NCI-H128 (cell line): ENCODE measurements around the gene MAEA.
"Not testable (repeated sequence)": the region's sequence is repeated elsewhere in the genome, so short reads cannot be mapped to it uniquely, and the experiment has no call there.

ENCODE experiments used
- DNase-seq: peaks from one replicate; lab custom pipeline; 2025; ENCODE audit not compliant: unreplicated experiment; lab: John Stamatoyannopoulos, UW

Gene MAEA

DNA sequence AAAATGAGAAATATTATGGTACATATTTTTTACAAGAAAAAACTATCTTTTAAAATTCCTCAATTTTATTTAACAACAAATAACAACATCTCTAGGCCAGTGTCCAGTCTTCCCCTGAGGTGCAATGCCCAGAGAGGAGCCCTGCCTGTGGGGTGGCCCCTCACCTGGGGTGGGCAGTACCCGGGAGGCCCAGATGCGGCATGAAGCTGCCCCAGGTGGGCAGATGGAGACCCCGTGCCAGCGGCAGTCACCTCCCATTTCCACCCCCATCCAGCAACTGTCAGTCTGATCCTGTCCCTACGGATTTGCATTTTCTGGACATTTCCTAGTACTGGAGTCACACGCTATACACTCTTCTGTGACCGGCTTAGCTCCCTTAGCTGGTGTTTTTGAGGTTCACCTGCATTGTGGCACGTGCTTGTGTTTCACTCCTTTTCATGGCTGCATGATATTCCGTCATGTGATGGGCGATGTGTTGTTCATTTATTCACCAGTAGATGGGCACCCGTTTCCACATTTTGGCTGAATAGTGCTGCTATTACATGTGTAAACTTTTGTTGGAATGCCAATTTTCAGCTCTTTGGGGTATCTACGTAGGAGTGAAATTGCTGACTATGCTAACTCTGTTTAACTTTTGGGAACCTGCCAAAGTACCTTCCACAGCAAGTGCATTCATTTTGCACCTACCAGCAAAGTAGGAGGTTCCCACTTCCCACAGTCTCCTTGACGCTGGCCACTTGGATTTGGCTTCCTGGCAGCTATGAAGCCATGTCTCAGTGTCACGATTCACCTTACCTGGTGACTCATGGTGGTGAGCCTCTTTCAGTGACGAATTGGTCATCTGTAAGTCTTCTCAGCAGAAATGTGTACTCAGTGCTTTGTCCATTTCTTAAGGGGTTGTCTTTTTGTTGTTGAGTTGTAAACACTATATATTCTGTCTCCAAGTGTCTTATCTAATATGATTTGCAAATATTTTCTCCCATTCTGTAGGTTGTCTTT, 11.7 kb upstream of the MAEA start:
- DNase-seq, result no peak

DNA sequence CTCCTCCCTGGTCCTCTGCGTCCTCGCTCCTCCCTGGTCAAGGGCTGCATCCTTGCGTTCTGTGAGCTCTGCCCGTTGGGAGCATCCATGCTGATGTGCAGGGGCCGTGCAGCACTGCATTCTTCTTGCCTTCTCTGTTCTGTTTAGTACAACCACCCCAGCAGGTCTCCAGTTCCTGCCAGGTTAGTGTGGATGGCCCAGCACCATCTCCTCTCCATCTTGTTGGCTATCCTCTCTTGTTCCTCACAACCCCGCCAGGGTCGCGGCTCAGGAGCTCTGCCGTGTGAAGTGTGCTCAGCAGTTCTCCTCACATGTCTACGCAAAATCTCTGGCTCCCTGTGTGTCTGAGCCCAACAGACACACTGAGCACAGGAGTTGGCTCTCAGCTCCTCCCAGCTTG, 10.4 kb upstream of the MAEA start:
- no peak for DNase-seq

DNA sequence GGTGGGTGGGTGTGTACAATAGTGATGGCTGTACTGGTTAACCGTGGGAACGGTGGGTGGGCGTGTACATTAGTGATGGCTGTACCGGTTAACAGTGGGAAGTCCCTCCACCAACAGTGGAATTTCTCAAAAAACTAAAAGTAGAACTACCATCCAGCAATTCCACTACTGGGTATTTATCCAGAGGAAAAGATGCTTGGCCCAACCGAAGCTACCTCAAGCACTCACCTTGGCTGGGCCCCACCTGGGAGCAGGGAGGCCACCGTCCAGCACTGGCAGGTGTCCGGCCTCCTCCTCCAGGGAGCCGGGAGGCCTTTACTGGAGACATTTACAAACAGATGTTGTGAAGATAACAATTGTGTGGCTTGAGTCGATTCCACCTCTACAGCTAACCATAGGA, 6.0 kb upstream of the MAEA start:
- DNase-seq, result no peak

DNA sequence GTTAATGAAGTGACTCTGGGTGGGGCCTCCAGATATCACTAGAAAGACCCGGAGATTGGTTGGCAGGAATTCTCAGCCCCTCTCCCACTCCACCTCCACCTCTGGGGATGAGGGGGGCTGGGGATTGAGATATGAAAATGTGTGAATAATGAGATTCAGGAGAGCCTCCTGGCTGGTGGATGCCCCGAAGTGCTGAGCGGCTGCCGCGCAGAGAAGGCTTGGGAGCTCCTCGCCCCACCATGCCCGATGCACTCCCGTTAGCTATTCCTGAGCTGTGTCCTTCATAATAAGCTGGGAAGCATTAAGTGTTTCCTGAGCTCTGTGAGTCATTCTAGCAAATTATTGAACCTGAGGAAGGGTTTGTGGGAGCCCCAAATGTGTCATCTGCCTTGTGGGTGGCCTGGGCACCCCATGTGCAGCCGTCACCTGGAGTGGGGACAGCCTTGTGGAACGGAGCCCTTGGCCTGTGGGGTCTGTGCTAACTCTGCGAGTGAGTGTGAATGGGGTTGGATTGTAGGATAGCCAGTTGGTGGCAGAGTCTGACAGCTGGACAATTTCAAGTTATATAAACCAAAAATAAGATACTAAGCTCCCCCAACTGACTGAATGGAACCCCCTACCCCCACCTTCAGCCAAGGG, 4.4 kb upstream of the MAEA start:
- DNase-seq, result no peak

DNA sequence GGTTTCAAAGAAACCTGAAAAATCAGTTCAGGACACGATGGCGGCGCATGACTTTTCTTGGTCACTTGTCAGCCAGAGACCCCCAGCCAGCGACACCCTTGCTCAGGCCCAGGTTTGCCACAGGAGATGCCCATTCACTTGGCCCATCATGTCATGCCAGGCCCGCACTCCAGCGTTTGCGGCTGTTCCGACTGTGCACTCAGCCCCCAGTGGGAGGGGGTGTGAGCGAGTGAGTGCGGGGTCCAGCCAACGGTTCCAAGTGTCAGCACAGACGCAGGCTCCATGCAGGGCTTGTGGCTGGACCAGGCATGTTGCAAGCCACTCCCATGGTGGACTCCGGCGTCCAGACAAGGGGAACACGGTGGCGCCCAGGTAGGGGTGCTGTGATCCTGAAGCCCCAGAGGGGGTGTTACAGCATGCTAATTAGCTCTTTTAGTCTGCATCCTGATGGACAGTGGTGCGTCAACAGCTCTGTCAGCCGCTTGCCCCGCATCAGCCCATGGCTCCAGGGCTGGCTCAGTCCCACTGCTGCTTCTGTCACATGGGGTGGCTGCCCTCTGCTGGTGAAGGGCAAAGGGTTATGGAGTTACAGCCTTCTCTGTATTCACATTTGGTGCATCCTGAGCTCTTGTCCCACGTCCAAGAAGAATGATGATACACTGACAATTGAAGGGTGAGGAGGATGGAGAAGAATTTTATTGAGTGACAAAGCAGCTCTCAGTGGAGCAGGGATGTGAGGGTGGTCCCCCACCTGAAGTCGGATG, 3.7 kb upstream of the MAEA start:
- no peak for DNase-seq

DNA sequence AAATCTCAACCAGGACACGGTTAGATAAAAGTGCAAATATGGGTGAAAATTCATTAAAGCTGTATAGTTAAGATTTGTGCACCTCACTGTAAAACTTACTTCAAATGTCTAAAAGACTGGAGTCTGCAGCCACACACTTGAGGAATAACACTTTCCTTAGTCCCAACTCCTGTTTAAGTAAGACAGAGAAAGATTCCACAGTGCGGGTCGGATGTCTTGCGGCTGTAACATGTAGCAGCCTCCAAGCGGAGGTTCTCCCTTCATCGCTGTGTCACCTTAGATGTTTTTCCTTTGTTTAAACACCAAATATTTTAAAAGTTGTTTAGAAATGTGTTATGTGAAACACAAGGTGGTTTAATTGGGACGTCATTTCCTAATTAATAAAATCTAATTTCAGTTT, 905 bp upstream of the MAEA start:
- no peak for DNase-seq

DNA sequence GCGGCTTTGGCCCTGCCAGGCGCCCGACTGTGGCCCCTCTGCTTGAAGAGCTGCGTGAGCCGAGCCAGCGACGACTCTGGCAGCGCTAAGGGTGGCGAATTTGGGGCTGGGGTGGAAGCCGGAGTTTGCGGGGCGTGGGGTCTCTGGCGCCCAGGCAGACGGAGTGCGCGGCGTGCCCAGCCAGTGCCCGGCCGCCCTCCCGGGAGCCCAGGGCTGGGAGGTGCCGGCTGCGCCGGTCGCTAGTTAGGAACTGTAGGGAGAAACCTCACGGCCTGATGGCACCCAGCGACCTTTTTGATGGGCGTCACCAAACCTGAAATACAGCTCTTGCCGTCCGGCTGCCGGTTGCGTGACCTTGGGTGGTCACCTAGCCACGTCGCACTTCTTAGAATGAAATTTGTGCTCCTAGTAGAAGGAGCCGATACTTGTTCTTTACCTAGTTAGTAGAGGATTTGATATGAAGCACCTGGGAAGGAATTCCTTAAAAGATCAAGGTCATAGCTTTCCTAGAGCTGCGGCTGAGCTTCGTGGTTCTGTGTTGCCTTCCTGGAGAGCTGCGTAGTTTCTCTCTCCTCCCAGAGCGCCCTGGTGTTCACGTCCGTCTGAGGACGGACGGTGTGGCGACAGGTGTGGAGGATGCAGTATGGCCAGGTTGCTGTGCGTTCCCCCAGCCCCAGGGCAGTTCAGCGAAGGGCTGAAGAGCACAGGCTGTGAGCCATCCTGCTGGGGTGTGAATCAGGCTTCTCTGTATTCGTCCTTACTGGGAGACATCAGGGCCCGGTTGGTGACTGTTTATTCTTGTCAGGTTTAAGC, 680 bp downstream of the MAEA start:
- no peak for DNase-seq

DNA sequence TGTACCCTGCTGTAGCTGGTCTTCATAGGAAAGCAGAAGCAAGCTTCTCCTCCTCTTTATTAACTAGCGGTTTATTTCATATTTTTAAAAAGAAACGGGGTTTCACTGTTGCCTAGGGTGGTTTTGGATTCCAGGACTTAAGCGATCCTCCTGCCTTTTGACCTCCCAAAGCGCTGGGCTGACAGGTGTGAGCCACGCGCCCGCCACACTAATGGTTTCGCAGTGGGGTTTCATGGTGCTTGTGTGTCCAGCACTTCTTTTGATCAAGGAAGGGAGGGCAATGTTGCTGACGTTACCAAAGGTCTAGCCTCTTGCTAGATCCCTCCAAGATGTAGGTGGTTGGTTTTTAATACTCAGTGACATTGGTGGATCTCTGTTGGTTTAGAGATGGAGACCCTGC, 1.4 kb downstream of the MAEA start:
- no peak for DNase-seq

DNA sequence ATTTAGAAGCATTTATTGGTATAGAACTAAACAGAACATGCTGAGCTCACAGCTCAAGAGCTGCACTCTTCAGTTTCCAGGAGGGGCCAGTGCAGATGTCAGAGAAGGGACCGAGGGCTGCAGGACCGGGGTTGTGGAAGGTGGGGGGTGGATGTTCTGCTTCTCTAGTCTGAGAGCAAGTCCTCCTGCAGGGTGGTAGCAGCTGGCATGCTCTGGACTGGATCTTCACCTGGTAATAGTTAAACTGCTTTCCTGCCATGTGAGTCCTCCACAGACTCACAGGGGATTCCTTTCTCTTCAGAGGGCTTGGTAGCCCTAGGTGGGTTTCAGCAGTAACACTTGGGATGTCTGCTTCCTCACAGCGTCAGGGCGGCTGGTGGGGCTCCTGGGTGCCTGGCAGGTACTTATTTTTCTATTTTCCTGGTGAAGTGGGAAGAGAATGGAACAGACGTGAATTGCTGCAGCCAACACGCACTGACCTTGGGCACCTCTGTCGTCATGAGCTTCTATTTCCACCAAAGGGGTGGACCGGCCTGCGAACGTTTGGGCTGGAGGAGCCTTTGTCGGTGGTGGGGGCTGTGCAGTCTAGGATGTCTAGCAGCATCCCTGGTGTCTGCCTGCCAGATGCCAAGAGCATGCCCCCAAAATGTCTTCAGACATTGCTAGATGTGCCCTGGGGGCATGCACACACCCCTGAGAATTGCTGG, 2.5 kb downstream of the MAEA start:
- no peak for DNase-seq

DNA sequence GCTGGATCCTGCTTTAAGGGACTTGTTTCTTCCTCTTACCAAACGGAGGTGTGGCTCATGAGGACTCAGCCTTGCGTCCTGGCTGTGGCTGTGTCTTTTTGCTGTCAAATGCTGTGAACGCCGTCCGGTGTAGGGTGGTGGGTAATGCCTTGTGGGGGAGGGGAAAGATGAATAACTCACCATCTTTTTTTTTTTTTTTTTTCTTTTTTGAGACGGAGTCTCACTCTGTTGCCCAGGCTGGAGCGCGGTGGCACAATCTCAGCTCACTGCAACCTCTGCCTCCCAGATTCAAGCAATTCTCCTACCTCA, 3.0 kb downstream of the MAEA start:
- DNase-seq, result not testable (repeated sequence)

DNA sequence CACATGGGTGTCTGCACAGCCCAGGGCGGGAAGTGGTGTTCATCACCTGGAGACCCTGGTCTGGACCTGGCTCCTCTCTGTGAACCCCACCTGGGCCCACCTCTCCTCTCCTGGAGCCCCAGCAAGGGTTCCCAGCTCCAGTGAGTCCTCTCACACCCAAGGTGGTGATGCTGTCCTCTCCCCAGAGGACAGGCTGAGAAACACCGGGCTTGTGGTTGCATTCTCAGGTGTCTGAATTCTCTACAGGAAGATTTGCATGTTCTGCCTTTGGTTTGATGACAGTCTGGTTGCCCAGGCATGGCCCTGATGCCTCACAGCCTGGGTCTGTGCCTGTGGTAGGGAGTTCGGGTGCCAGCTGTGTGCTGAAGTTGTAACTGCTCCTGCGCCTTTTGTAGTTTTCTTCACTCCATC, 3.8 kb downstream of the MAEA start:
- DNase-seq, result no peak

DNA sequence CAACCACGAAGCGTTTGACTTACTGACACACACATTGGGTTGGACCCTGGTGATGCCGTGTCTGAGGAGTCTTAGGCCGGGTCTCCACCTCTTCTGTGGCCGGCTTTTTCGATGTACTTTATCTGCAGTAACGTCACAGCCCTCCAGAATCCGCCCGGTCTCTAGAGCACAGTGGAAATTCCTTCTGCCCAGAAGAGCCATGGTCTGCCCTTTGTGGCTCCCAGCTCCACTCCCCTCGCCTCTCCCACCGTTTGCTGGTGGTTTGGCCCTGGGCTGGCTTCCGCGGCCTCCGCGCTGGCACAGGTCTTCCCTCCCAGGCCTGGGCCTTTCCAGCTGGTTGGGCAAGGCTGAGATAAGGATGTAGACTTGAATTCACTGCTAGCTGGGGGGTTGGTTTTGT, 4.3 kb downstream of the MAEA start:
- DNase-seq, result no peak

DNA sequence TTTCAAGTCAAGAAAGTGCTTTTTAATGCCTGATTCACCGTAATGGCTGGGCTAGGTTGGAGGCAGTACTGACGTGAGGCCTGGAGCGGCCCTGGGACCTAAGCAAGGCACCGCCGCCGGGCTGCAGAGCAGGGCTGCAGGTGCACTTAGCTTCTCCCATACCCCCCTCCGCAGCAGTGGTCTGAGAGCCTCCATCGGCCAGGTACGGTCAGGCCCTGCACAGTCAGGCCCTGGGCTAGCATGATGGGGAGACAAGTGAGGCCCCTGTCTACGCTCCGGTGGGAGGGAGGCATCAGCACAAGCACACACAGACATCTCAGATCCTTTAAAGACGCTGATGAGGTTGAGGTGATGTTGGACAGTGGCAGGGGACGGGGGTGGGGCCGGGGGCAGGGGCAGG, 4.7 kb downstream of the MAEA start:
- DNase-seq, result no peak

DNA sequence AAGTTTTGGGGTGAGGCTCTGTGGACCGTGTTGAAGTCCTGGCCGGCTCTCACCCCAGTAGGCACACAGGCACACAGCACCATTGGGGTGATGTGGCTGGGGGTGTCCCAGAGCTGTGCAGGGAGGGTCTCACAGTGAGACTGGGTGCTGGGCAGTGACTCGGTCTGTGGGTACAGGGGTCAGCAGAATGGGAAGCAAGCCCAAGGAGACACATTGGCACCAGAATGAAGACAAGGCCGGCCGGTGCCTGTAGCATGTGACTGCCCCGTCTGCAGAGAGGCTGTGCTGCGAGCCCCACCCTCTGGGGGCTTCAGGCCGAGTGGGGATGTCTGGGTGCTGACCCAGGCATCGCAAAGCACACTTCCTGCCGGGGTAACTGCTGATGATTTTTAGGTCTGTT, 5.2 kb downstream of the MAEA start:
- DNase-seq, result no peak

DNA sequence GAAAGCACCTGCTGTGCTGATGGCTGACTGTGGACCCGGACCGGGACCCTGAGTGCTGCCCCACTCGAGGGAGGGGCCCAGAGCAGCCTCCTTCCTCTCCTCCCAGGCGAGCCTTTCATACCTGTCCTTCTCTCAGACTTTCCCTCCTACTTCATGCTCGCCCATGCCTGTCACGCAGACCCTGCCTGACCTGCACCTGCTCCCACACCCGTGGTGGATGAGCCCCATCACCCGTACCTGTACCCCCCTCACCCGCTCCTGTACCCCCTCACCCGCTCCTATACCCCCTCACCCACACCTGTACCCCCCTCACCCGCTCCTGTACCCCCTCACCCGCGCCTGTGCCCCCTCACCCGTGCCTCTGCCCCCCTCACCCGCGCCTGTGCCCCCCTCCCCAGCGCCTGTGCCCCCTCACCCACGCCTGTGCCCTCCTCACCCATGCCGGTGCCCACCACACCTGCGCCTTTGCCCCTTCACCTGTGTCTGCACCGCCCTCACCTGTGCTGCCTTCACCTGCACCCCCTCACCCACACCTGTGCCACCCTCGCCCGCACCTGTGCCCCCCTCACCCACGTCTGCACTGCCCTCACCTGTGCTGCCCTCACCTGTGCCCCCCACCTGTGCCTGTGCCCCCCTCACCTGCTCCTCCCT, 5.8 kb downstream of the MAEA start:
- no peak for DNase-seq

DNA sequence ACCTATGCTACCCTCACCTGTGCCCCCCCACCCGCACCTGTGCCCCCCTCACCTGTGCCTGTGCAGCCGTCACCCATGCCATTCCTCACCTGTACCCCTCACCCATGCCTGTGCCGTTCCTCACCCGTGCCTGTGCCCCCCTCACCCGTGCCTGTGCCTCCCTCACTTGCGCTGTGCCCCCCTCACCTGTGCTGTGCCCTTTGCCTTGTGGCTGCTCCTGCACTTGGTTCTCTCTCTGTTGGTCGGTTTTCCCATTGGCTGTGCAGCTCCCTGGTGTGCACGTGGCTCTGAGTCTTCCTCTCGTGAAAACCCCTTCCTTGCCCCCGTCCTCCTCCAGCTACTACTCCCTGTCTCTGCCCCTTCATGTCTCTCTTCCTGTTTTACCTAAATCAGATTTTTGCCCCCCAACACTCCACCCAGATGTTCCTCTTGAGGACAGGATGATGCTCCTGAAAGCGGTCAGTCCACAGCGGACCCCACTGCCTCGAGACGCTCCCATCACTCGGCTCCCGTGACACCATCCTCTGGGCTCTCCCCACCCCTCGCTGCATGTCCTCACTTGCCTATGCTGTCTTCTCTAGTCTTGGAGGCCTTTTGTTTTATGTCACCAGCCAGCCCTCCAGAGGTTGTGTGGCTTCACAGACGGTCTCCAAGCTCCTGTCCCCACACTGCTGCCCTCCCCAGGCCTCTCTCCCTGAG, 6.8 kb downstream of the MAEA start:
- no peak for DNase-seq

DNA sequence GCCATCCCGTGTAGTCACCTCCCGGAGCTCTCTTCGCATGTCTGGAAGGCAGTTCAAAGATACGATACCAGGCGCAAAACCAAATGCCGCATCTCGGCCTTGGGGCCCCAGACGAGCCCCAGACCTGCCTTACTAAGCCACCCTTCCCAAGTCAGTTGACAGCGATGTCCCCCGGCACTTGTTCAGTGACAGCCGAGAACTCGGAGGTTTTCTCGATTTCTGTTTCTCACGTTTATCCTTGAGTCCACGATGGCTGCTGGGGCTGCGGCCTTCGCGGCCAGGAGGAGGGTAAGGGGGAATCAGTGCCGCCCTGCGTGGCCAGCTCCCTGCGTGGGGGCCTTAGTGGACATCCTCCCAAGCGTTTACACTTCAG, 7.3 kb downstream of the MAEA start:
- DNase-seq, result no peak

DNA sequence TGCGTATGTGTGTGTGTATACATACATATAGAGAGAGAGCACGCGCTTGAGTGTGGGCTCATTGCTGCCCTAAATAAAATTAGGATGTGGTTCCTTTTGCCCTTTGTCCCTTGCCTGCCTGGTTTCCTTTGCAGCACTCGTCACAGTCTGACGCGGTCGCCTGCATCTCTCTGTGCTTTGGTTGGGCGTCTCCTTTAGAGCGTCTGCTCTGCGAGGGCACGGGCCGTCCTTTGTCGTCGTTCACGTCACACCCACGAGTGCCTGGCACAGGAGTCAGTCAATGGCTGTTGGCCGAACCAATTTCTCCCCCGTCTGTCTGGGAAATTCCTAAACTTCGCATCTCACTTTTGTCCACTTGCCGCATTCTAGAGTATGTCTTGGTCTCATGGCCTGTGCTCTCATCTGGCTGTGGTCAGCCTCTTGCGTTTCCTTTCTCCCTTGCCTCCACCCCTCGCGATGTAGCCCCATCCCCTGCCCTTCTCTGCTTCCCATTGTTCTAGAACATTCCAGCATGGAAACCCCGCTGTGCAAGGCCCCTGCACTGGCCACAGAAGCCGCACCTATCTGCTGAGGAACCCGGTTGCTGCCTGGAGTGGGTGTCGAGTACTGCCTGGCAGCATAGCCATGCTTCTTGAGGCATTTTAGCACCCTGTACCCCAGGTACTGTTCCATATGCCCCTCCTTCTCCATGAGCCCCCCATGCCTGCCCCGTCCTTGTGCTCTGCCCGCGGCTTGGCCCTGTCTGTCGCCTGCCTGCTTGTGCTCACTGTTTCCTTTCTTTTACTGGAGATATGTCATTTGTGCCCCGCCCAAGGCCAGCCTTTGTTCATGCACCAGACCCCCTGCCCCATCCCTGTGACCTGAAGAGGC, 8.0 kb downstream of the MAEA start:
- DNase-seq, result no peak
